ENCODE data around the gene MYO1E.

GRCh38 chr15:59243622-59244021 lies 129.0 kb downstream of the MYO1E start:
- TF ChIP-seq CTCF (IDR thresholded peaks at IDR 0.05) (no peak), POLR2A (IDR thresholded peaks at IDR 0.05) (no peak)
